HG03558 (cell line): ENCODE measurements around the gene CDH20.

Source experiments
- ATAC-seq: cut with Tn5 transposase; IDR thresholded peaks from one replicate; pipeline ENCODE4 v1.9.1; 2021; ENCODE audit warnings: moderate number of reproducible peaks; ENCODE audit not compliant: unreplicated experiment; ENCODE audit errors: extremely low read depth

Gene CDH20

GRCh38 chr18:61419763-61420162 is 86.5 kb downstream of the CDH20 start:
- no peak for ATAC-seq

- ATAC-seq: no peak
Observed at GRCh38 chr18:61420218-61420885, 87.1 kb downstream of the CDH20 start.

- ATAC-seq: no peak
Observed at GRCh38 chr18:61426492-61427053, 93.3 kb downstream of the CDH20 start.

GRCh38 chr18:61428266-61428665 is 95.0 kb downstream of the CDH20 start:
- ATAC-seq: no peak

- no peak for ATAC-seq
Observed at GRCh38 chr18:61432590-61432989, 99.4 kb downstream of the CDH20 start.

GRCh38 chr18:61435064-61435652 is 101.9 kb downstream of the CDH20 start:
- peak; percentile 92 for ATAC-seq

- no peak for ATAC-seq
Observed at GRCh38 chr18:61443081-61443725, 110.0 kb downstream of the CDH20 start.

- peak; percentile 95 for ATAC-seq
Observed at GRCh38 chr18:61448316-61448715, 115.1 kb downstream of the CDH20 start.

GRCh38 chr18:61459896-61460648 is 126.8 kb downstream of the CDH20 start:
- ATAC-seq: no peak

- ATAC-seq: no peak
Observed at GRCh38 chr18:61464551-61465142, 131.4 kb downstream of the CDH20 start.

- no peak for ATAC-seq
Observed at GRCh38 chr18:61466736-61467135, 133.5 kb downstream of the CDH20 start.

GRCh38 chr18:61470031-61470674 is 136.9 kb downstream of the CDH20 start:
- ATAC-seq: no peak

- ATAC-seq: no peak
Observed at GRCh38 chr18:61471541-61471940, 138.3 kb downstream of the CDH20 start.

- no peak for ATAC-seq
Observed at GRCh38 chr18:61471942-61472341, 138.7 kb downstream of the CDH20 start.

GRCh38 chr18:61474341-61474740 is 141.1 kb downstream of the CDH20 start:
- ATAC-seq: no peak

GRCh38 chr18:61474918-61475317 is 141.7 kb downstream of the CDH20 start:
- ATAC-seq: no peak

- no peak for ATAC-seq
Observed at GRCh38 chr18:61475931-61476330, 142.7 kb downstream of the CDH20 start.

GRCh38 chr18:61489334-61489733 is 156.1 kb downstream of the CDH20 start:
- no peak for ATAC-seq

- no peak for ATAC-seq
Observed at GRCh38 chr18:61496374-61496773, 163.1 kb downstream of the CDH20 start.

- ATAC-seq: no peak
Observed at GRCh38 chr18:61497422-61497821, 164.2 kb downstream of the CDH20 start.
